GM18519 (cell line): ENCODE measurements around the gene TAPBPL.
"Not testable (repeated sequence)": the region's sequence is repeated elsewhere in the genome, so short reads cannot be mapped to it uniquely, and the experiment has no call there.

Experiments
- ATAC-seq: cut with Tn5 transposase; IDR thresholded peaks from one replicate; pipeline ENCODE4 v1.9.1; 2021; ENCODE audit warnings: mild to moderate bottlenecking, moderate library complexity; ENCODE audit not compliant: unreplicated experiment, low FRiP score

TAPBPL gene

DNA sequence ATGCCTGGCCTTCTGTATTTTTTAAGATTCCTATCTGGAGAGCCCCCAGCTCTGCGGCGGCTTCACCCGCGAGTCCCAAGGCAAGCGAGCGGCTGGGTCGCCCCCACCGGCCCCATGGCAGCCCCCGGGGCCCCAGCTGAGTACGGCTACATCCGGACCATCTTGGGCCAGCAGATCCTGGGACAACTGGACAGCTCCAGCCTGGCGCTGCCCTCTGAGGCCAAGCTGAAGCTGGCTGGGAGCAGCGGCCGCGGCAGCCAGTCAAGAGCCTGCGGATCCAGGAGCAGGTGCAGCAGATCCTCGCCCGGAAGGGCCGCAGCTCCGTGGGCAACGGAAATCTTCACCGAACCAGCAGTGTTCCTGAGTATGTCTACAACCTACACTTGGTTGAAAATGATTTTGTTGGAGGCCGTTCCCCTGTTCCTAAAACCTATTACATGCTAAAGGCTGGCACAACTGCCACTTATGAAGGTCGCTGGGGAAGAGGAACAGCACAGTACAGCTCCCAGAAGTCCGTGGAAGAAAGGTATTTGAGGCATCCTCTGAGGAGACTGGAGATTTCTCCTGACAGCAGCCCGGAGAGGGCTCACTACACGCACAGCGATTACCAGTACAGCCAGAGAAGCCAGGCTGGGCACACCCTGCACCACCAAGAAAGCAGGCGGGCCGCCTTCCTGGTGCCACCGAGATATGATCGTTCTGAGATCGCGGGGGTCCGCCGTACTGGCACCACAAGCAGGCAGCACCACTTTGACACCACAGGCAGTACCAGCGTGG is 25.9 kb downstream of the TAPBPL start:
- not testable (repeated sequence) for ATAC-seq

DNA sequence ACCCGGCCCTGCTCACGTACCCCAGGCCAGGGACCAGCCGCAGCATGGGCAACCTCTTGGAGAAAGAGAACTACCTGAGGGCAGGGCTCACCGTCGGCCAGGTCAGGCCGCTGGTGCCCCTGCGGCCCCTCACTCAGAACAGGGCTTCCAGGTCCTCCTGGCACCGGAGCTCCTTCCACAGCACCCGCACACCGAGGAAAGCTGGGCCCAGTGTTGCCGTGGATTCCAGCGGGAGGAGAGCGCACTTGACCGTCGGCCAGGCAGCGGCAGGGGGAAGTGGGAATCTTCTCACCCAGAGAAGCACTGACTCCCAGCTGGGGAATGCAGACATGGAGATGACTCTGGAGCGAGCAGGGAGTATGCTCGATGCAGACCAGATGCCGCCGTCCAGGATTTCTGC is 26.6 kb downstream of the TAPBPL start:
- ATAC-seq, result no peak

DNA sequence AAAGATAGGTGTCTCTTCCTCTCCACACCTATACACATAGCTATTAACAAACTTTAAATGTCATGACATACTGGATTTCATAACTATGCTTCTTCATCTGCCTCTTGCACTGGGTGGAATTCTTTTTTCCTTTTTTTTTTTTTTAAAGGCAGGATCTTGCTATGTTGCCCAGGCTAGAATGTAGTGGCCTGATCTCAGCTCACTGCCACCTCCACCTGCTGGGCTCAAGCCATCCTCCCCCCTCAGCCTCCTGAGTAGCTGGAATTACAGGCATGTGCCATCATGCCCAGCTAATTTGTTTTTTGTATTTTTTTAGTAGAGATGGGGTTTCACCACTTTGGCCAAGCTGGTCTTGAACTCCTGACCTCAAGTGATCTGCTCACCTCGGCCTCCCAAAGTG is 36.4 kb downstream of the TAPBPL start:
- ATAC-seq, result no peak

DNA sequence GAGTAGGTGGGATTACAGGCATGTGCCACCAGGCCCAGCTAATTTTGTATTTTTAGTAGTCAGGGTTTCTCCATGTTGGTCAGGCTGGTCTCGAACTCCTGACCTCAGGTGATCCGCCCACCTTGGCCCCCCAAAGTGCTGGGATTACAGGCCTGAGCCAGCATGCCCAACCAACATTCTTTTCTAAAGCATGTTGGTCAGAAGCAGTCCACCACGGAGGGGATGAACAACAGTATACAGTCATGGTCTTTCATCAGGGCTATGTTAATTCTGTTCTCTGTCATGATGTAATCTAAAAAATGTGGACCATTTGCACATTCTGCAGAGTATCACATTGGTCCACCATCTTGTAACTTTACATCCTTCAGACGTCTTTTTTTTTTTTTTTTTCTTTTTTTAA is 37.6 kb downstream of the TAPBPL start:
- ATAC-seq, result no peak

DNA sequence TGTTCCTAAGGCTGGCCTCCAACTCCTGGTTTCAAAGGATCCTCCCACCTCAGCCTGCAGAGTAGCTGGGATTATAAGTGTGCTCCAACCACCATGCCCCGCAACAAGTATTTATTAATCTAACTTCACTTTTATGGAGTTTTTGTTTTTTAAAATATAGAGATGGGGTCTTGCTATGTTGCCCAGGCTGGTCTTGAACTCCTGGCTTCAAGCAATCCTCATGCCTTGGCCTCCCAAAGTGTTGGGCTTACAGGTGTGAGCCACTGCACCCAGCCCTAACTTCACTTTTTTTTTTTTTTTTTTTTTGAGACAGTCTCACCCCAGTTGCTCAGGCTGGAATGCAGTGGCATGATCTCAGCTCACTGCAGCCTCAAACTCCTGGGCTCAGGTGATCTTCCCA is 38.8 kb downstream of the TAPBPL start:
- not testable (repeated sequence) for ATAC-seq

DNA sequence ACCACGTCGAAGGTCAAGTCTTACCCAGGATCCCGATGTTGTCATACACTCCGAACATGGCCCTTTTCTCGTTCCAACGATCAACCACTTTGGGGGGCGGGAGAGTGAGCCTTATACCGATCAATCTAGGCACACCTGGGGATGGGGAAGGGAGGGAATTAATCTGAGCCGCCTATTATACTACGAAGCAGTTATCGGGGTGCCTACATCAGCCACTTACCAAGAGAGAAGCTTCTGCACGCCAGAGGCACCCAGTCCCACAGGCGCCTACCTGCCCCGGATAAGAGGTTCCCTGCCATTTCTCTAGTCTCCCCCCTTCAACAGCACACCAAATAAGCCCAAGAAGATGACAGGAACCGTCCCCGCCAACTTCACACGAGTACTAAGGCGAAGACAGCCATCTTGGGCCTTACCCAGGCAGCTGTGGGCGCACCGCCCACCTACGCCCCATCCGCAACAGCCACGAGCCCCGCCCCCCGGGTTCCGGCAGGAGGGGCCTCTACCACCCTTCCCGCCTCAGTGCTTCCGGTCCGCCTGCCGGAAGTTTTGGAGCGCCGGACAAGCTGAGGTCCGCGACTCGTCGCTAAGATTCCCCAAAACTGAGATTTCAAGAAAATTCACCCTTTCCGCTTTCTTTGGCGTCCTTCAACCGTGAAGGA is 41.1 kb downstream of the TAPBPL start, which contains the start of gene MRPL51:
Gene MRPL51, minus strand, starts transcription at position 425 of the 659 bp plus-strand sequence. Its CDS starts 126 bp downstream, at position 299.
- peak; percentile 40 for ATAC-seq

DNA sequence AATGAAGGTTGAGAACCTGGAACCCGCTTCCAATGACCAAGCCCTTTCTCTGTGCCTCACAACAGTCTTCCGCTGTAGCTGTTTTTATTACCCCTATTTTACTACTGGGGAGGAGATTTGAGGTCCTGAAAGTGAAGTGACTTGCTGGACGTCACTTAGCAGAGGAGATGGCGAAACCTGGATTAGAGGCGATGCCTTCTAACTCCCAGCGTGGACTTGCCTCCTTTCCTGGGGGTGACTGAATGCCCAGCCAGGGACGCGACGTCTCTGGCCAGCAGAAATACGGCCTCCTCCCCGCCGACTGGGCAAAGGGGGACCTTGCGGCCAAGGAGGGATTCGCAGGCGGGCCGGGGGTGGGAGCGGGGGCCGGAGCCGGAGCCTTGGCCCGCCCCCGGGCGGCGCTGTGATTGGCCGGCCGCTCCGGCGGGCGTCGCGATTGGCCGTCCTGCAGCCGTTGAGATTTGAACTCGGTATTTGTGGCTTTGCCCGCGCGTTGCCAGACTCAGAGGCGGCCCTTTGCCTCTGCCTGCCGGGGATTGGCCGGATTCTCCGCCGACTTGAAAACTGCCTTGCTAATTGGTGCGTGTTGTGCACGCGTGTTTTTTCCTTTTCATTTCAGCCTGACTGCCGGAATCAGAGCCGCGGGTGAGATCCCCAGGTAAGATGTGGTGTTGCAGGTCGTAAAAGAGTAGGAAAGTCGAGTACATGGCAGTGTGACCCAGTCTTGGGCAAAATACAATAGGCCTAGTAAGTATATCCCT is 41.8 kb downstream of the TAPBPL start, which contains the start of gene NCAPD2:
Gene NCAPD2, plus strand, starts transcription at position 606 of the 761 bp plus-strand sequence. CDS start 997 bp downstream, outside the sequence.
- ATAC-seq, result peak; percentile 74

DNA sequence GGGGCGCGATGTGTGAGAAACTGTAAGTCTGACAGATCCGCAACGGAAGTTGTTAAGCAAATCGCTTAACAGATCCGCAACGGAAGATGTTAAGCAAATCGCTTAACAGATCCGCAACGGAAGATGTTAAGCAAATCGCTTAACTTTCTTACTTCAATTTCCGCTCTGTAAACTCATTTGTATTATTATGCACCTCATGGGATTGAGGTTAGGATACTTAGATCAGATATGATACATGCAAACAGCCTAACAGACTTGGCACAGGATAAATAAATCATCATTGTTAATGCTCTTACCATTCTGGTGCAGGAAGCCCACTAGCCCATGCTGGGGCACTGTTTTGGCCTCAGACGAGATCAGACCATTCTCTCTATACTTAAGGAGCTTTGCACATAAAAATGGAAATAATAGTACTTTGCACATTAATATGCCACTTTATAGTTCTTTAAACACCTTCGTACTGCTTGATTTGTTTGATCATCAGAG is 42.5 kb downstream of the TAPBPL start:
- ATAC-seq, result peak; percentile 19

DNA sequence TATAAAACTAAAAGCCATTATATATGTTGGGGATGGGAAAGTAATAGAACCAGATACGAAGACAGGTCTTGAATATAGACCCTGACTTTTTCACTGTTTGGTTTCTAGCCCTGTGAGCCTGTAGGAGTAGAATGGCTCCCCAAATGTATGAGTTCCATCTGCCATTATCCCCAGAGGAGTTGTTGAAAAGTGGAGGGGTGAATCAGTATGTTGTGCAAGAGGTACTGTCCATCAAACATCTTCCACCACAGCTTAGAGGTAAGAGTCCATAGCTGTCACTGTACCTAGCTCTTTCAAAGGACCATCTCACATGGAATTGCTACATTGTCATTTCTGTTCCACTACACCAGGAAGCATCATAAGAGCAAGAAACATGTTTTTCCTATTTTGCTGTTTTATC is 43.1 kb downstream of the TAPBPL start:
- ATAC-seq, result no peak

DNA sequence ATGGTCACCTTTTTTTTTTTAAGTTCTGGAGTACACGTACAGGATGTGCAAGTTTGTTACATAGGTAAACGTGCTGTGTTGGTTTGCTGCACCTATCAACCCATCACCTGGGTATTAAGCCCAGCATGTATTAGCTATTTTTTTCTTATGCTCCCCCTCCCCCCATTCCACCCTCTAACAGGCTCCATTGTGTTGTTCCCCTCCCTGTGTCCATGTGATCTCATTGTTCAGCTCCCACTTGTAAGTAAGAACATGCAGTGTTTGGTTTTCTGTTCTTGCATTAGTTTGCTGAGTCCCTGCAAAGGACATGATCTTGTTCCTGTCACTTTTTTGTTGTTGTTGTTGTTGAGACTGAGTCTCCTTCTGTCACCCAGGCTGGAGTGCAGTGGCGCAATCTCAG is 45.4 kb downstream of the TAPBPL start:
- ATAC-seq, result not testable (repeated sequence)

DNA sequence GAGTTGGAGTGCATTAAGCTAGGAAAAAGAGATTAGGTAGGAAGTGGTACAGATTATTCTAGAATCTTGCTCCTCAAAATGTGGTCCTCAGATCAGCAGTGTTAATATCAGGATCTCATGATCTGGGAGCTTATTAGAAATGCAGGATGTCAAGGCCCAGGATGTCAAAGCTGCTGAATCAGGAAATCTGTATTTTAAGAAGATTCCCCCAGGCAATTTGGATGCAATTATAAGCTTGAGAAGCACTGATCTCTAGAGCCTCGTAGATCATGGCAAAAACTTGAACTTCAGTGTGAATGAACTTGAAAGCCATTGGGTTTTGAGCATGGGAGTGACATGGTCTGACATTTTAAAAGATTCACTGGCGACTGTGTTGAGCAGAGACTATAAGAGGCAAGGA is 48.6 kb downstream of the TAPBPL start:
- ATAC-seq, result no peak

DNA sequence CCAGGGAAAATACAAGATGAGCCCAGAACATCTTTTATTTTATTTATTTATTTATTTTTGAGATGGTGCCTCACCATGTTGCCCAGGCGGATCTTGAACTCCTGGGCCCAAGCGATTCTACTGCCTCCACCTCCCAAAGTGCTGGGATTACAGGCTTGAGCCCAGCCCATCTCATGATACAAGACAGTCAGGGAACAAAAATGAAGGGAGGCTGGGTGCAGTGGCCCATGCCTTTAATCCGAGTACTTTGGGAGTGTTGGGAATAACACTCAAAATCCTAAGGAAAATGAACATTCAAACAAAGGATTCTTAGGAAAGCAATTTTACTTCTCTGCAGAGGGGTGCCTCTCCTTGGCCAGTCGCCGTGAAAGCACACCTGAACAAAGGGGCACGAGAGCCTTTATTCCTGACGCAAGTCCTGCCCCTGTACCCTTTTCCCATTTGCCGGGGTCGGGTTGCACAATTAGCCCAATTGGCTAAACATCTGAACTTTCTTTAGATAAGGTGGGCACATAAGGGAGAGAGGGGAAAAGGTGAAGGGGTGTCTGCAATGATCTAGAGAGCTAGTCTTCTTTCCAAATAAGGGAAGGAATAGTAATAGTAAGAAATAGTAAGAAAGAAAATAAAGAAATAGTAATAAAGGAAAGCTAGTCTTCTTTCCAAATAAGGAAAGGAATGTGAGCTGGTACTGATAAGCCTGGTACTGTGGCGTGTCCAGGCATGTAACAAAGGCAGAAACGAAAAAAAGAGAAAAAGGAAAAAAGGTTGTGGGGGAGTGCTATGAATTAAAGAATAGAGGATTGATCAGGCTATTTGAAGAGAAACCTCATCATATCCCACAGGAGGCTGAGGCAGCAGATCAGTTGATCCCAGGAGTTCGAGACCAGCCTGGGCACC is 55.5 kb downstream of the TAPBPL start:
- ATAC-seq, result no peak

DNA sequence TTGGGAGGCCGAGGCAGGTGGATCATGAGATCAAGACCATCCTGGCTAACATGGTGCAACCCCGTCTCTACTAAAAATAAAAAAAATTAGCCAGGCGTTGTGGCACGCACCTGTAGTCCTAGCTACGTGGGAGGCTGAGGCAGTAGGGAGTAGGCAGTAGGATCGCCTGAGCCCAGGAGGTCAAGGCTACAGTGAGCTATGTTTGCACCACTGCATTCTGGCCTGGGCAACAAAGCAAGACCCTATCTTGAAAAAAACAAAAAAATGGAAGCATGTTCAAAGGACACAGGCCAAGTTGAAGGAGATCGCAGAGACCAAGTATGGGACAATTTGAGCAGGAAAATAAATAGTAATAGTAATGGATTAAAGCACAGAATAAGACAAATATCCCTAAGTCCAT is 56.2 kb downstream of the TAPBPL start:
- no peak for ATAC-seq
